ENCODE results near the gene PHF1.

PHF1 gene

GRCh38 chr6:33453393-33454008, 42.7 kb downstream of the PHF1 start:
- in situ Hi-C loops (cut with MboI; ENCODE audit: low sequenced_read_pairs): no loop called here

GRCh38 chr6:33454009-33454946, 43.5 kb downstream of the PHF1 start, which contains the start of gene ZBTB9:
Gene ZBTB9, plus strand, starts transcription at chr6:33454576. Its CDS starts 525 bp downstream, at chr6:33455101.
- in situ Hi-C loops (cut with MboI; ENCODE audit: low sequenced_read_pairs): no loop called here

- in situ Hi-C loops (cut with MboI; ENCODE audit: low sequenced_read_pairs): no loop called here
Observed at GRCh38 chr6:33455051-33455450, 44.2 kb downstream of the PHF1 start.

- in situ Hi-C loops (cut with MboI; ENCODE audit: low sequenced_read_pairs): no loop called here
Observed at GRCh38 chr6:33456156-33456555, 45.3 kb downstream of the PHF1 start.

- in situ Hi-C loops (cut with MboI; ENCODE audit: low sequenced_read_pairs): no loop called here
Observed at GRCh38 chr6:33458676-33459075, 47.9 kb downstream of the PHF1 start.

GRCh38 chr6:33459226-33459625, 48.4 kb downstream of the PHF1 start:
- in situ Hi-C loops (cut with MboI; ENCODE audit: low sequenced_read_pairs): no loop called here

All from HL-60/S4 treated with phorbol 12-myristate 13-acetate at 8.2 ng/mL for 4 days and 3 days (cell line).